Choroid plexus epithelial cell (primary cell): ENCODE measurements around the gene SNX19.

ENCODE experiments used
- DNase-seq: peaks from one replicate; pipeline ENCODE4 v3.0.0-alpha.2; 2010; ENCODE audit warnings: low read depth
- H3K4me3 ChIP-seq: 2 replicates; pipeline ENCODE4 v1.5.1; 2011; ENCODE audit warnings: low read depth, mild to moderate bottlenecking, control low read depth, low read length, moderate library complexity
- TF ChIP-seq, protein P1 (sequence below): conservative IDR thresholded peaks from 2 replicates; pipeline ENCODE4 v1.5.1; 2011; ENCODE audit warnings: low read depth, mild to moderate bottlenecking, control low read depth, inconsistent platforms, low read length, moderate library complexity

The SNX19 gene

GRCh38 chr11:130848361-130849214 is 67.7 kb downstream of the SNX19 start:
- no peak for DNase-seq
- TF ChIP-seq, protein P1, sequence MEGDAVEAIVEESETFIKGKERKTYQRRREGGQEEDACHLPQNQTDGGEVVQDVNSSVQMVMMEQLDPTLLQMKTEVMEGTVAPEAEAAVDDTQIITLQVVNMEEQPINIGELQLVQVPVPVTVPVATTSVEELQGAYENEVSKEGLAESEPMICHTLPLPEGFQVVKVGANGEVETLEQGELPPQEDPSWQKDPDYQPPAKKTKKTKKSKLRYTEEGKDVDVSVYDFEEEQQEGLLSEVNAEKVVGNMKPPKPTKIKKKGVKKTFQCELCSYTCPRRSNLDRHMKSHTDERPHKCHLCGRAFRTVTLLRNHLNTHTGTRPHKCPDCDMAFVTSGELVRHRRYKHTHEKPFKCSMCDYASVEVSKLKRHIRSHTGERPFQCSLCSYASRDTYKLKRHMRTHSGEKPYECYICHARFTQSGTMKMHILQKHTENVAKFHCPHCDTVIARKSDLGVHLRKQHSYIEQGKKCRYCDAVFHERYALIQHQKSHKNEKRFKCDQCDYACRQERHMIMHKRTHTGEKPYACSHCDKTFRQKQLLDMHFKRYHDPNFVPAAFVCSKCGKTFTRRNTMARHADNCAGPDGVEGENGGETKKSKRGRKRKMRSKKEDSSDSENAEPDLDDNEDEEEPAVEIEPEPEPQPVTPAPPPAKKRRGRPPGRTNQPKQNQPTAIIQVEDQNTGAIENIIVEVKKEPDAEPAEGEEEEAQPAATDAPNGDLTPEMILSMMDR, result no peak
- no peak overlapping the region for H3K4me3 ChIP-seq

- DNase-seq, result peak; percentile 77
- TF ChIP-seq, protein P1, result no peak
- peak overlapping the region; percentile 35 for H3K4me3 ChIP-seq
Observed at GRCh38 chr11:130847517-130847916, 68.8 kb downstream of the SNX19 start.

- TF ChIP-seq, protein P1, result no peak
- no peak for DNase-seq
- H3K4me3 ChIP-seq, result no peak overlapping the region
Observed at GRCh38 chr11:130846606-130847005, 69.7 kb downstream of the SNX19 start.

GRCh38 chr11:130842001-130842400 is 74.3 kb downstream of the SNX19 start:
- H3K4me3 ChIP-seq, result no peak overlapping the region
- TF ChIP-seq, protein P1, result no peak
- DNase-seq, result no peak

DNA sequence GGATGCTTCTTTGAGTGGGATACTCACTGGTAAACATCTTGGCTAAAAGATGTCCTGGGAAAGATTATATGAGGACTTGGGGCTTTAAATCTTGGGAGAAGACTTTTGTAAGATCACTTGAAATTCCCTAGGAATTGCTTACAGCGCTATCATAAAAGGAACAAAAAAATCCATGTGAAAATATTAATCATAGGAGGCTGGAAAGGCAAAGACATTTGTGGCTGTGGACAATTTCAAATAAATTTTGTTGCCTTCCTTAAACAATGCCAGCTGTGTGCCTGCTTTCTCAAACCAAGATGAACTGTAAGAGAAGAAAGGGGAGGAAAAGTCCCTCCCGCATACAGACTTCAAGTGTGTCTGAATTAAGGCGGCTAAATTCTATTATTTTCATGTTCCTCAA is 75.6 kb downstream of the SNX19 start:
- TF ChIP-seq, protein P1, result no peak
- no peak for DNase-seq
- no peak overlapping the region for H3K4me3 ChIP-seq

- DNase-seq, result peak; percentile 60
- no peak overlapping the region for H3K4me3 ChIP-seq
- TF ChIP-seq, protein P1, result no peak
Observed at GRCh38 chr11:130839981-130840666, 76.2 kb downstream of the SNX19 start.
